GM23338 (cell line): ENCODE measurements around the gene OR52K1.

ENCODE experiments used
- CREB1 ChIP-seq: fragments of 250-450 bp; sonication (Bioruptor Pico); IDR thresholded peaks from 2 replicates; pipeline ENCODE4 v1.5.0; 2020; ENCODE audit warnings: low read depth, mild to moderate bottlenecking, moderate library complexity
- EZH2 ChIP-seq: fragments of 200-600 bp; sonication (generic); IDR thresholded peaks from one replicate; pipeline ENCODE4 v1.8.0; 2017; ENCODE audit warnings: antibody characterized with exemption, mild to moderate bottlenecking, low read depth; ENCODE audit not compliant: unreplicated experiment
- EZH2phosphoT487 ChIP-seq: fragments of 200-600 bp; sonication (generic); IDR thresholded peaks from one replicate; pipeline ENCODE4 v1.8.1; 2018; ENCODE audit warnings: antibody characterized with exemption; ENCODE audit not compliant: unreplicated experiment
- NANOG ChIP-seq: IDR thresholded peaks from 2 replicates; pipeline ENCODE4 v1.6.1; 2016; ENCODE audit warnings: antibody characterized with exemption, borderline replicate concordance
- POLR2AphosphoS5 ChIP-seq: IDR thresholded peaks from 2 replicates; pipeline ENCODE4 v1.6.1; 2016; ENCODE audit warnings: antibody characterized with exemption, low read depth
- STAT1 ChIP-seq: IDR thresholded peaks from one replicate; pipeline ENCODE4 v1.6.1; 2016; ENCODE audit warnings: antibody characterized with exemption; ENCODE audit not compliant: unreplicated experiment
- ZNF331 ChIP-seq: fragments of 250-450 bp; sonication (Bioruptor Pico); IDR thresholded peaks from 2 replicates; pipeline ENCODE4 v1.5.0; 2020; ENCODE audit warnings: low read depth, mild to moderate bottlenecking, moderate library complexity
- TF ChIP-seq, protein P1 (sequence below), 2 experiments: fragments of 200-600 bp in 1 of 2; sonication (generic) in 1 of 2; conservative IDR thresholded peaks; 2 replicates each; pipeline versions ENCODE4 v1.5.1 to v1.6.1; 2016 to 2017; ENCODE audit warnings: antibody characterized with exemption in 2 of 2, low read depth in 2 of 2, mild to moderate bottlenecking in 2 of 2, moderate library complexity in 1 of 2
- TF ChIP-seq, protein P2 (sequence below): IDR thresholded peaks from one replicate; pipeline ENCODE4 v1.6.1; 2018; ENCODE audit warnings: antibody characterized with exemption; ENCODE audit not compliant: unreplicated experiment

DNA sequence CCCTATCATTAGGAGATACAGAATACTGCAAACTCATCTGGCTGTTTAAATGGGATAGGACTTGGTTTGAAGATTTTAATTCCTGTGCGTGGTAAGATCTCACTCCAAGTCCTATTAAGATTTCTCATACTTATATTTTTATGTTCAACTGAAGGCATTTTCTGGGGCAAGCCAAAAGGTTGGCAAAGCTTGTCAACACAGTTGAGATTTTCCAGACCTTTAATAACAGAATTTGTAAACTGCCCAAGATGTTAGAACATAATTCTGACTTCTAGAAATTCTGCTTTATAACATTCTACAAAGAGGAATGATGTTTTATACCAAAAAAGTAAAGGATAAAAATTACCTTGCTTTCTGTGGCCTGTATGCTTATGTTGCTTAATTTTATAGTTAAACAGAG, 31.8 kb downstream of the OR52K1 start:
- TF ChIP-seq, protein P1, sequence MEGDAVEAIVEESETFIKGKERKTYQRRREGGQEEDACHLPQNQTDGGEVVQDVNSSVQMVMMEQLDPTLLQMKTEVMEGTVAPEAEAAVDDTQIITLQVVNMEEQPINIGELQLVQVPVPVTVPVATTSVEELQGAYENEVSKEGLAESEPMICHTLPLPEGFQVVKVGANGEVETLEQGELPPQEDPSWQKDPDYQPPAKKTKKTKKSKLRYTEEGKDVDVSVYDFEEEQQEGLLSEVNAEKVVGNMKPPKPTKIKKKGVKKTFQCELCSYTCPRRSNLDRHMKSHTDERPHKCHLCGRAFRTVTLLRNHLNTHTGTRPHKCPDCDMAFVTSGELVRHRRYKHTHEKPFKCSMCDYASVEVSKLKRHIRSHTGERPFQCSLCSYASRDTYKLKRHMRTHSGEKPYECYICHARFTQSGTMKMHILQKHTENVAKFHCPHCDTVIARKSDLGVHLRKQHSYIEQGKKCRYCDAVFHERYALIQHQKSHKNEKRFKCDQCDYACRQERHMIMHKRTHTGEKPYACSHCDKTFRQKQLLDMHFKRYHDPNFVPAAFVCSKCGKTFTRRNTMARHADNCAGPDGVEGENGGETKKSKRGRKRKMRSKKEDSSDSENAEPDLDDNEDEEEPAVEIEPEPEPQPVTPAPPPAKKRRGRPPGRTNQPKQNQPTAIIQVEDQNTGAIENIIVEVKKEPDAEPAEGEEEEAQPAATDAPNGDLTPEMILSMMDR (conservative IDR thresholded peaks at IDR 0.05; ENCODE audit: low read depth in 2 of 2) = no peak
- TF ChIP-seq EZH2 = no peak
- TF ChIP-seq POLR2AphosphoS5 = no peak
- TF ChIP-seq EZH2phosphoT487 = no peak
- TF ChIP-seq STAT1 = no peak
- TF ChIP-seq CREB1 = no peak
- TF ChIP-seq, protein P2, sequence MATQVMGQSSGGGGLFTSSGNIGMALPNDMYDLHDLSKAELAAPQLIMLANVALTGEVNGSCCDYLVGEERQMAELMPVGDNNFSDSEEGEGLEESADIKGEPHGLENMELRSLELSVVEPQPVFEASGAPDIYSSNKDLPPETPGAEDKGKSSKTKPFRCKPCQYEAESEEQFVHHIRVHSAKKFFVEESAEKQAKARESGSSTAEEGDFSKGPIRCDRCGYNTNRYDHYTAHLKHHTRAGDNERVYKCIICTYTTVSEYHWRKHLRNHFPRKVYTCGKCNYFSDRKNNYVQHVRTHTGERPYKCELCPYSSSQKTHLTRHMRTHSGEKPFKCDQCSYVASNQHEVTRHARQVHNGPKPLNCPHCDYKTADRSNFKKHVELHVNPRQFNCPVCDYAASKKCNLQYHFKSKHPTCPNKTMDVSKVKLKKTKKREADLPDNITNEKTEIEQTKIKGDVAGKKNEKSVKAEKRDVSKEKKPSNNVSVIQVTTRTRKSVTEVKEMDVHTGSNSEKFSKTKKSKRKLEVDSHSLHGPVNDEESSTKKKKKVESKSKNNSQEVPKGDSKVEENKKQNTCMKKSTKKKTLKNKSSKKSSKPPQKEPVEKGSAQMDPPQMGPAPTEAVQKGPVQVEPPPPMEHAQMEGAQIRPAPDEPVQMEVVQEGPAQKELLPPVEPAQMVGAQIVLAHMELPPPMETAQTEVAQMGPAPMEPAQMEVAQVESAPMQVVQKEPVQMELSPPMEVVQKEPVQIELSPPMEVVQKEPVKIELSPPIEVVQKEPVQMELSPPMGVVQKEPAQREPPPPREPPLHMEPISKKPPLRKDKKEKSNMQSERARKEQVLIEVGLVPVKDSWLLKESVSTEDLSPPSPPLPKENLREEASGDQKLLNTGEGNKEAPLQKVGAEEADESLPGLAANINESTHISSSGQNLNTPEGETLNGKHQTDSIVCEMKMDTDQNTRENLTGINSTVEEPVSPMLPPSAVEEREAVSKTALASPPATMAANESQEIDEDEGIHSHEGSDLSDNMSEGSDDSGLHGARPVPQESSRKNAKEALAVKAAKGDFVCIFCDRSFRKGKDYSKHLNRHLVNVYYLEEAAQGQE = no peak
- TF ChIP-seq ZNF331 (CRISPR knock-in tag) = no peak
- TF ChIP-seq NANOG = no peak
